AG04450 (cell line): ENCODE measurements around the gene PHOSPHO2. TPM values are rescaled to one million over a fixed set of nuclear protein-coding genes. Genes with fewer than 3 reads are reported as not detected.

ENCODE experiments used
- CTCF ChIA-PET: fragments of 300-600, 350-600 bp; formaldehyde crosslinking; extraction: SDS; loops from one replicate; lab custom pipeline; 2022; ENCODE audit warnings: antibody characterized with exemption, inconsistent platforms; lab: Charles Lee
- POLR2A ChIA-PET: fragments of 350-600 bp; formaldehyde crosslinking; extraction: SDS; loops from one replicate; lab custom pipeline; 2021; ENCODE audit warnings: antibody characterized with exemption, inconsistent platforms; lab: Yijun Ruan, JAX
- DNase-seq: peaks from one replicate; pipeline ENCODE4 v3.0.0-alpha.2; 2011; ENCODE audit warnings: low read depth, low spot score
- H3K27ac ChIP-seq: one replicate; pipeline ENCODE4 v1.5.1; 2012; ENCODE audit warnings: low read depth, low read length, control low read depth
- H3K27me3 ChIP-seq: one replicate; pipeline ENCODE4 v1.6.0; 2012; ENCODE audit warnings: low read length; ENCODE audit not compliant: control insufficient read depth, insufficient read depth
- H3K4me3 ChIP-seq: 2 replicates; pipeline ENCODE4 v1.5.1; 2011; ENCODE audit warnings: mild to moderate bottlenecking, low read depth, low read length, control low read depth
- H3K9me3 ChIP-seq: 2 replicates; pipeline ENCODE4 v1.5.1; 2012; ENCODE audit warnings: low read length; ENCODE audit not compliant: control insufficient read depth, insufficient read depth
- CTCF ChIP-seq: IDR thresholded peaks from 2 replicates; pipeline ENCODE4 v1.5.1; 2011; ENCODE audit warnings: low read depth, low read length, control low read depth, inconsistent platforms
- polyA plus RNA-seq: library from polyadenylated mRNA; depleted of rRNA; stranded (reverse); fragments of >200 nt; gene quantifications from 2 replicates; pipeline ENCODE4 v1.2.3, GENCODE V29; 2011; rRNA removed
- small RNA-seq: library from RNA; depleted of rRNA; stranded (forward); fragments of <200 nt; gene quantifications from one replicate; pipeline ENCODE3, GENCODE V24; 2012; ENCODE audit warnings: low read depth; ENCODE audit not compliant: insufficient read length

The PHOSPHO2 gene
- polyA plus RNA-seq, 1 experiment, result 1.9 TPM

GRCh38 chr2:169738566-169739229 lies 44.4 kb downstream of the PHOSPHO2 start:
- H3K4me3 ChIP-seq, result no peak overlapping the region
- POLR2A ChIA-PET, result no interaction called here
- H3K9me3 ChIP-seq, result no peaks in the 10 kb centered on the region
- no peak overlapping the region for H3K27ac ChIP-seq
- CTCF ChIA-PET, result no interaction called here
- no peak for TF ChIP-seq CTCF
- H3K27me3 ChIP-seq, result no peaks in the 10 kb centered on the region
- no peak for DNase-seq

- H3K27me3 ChIP-seq, result no peaks in the 10 kb centered on the region
- H3K27ac ChIP-seq, result no peak overlapping the region
- ChIA-PET POLR2A (no interaction called here), CTCF (no interaction called here)
- no peak for DNase-seq
- no peaks in the 10 kb centered on the region for H3K9me3 ChIP-seq
- TF ChIP-seq CTCF, result no peak
- H3K4me3 ChIP-seq, result no peak overlapping the region
These were observed 45.1 kb downstream of the PHOSPHO2 start for GRCh38 chr2:169739351-169739750.

- H3K27ac ChIP-seq, result no peak overlapping the region
- no peaks in the 10 kb centered on the region for H3K27me3 ChIP-seq
- H3K4me3 ChIP-seq, result no peak overlapping the region
- H3K9me3 ChIP-seq, result no peaks in the 10 kb centered on the region
- DNase-seq, result no peak
- no peak for TF ChIP-seq CTCF
- ChIA-PET POLR2A (no interaction called here), CTCF (interaction anchor here (1.3 kb wide), 1 partner anchor 215 kb away, joined by 5 read pairs; no protein-coding TSS in a partner anchor)
These were observed 49.3 kb downstream of the PHOSPHO2 start for GRCh38 chr2:169743549-169743948.

GRCh38 chr2:169746240-169746639 lies 52.0 kb downstream of the PHOSPHO2 start:
- Histone ChIP-seq H3K27me3 (no peaks in the 10 kb centered on the region), H3K4me3 (no peak overlapping the region), H3K27ac (no peak overlapping the region), H3K9me3 (no peaks in the 10 kb centered on the region)
- CTCF ChIA-PET, result interaction anchor here (0.7 kb wide), 1 partner anchor 294 kb away, joined by 5 read pairs; no protein-coding TSS in a partner anchor
- no peak for DNase-seq
- POLR2A ChIA-PET, result no interaction called here
- no peak for TF ChIP-seq CTCF

- Histone ChIP-seq H3K9me3 (no peaks in the 10 kb centered on the region), H3K27me3 (no peaks in the 10 kb centered on the region), H3K4me3 (no peak overlapping the region), H3K27ac (no peak overlapping the region)
- TF ChIP-seq CTCF, result no peak
- ChIA-PET CTCF (no interaction called here), POLR2A (no interaction called here)
- DNase-seq, result no peak
These were observed 54.0 kb downstream of the PHOSPHO2 start for GRCh38 chr2:169748319-169748718.

Small RNAs within 50 kb of the gene (small RNA-seq; reads per million reads assigned to genes)
- gene RF00432, result not detected

Other genes with a start within 250 kb of the PHOSPHO2 start
- 2.0 and 2.1 TPM in 2 replicates for gene BBS5, start 215.0 kb upstream of the PHOSPHO2 start, polyA plus RNA-seq
- gene KLHL41, start 184.8 kb upstream of the PHOSPHO2 start, polyA plus RNA-seq, result 0.22 and 0.26 TPM in 2 replicates
- 15.8 and 23.1 TPM in 2 replicates for gene FASTKD1, start 120.6 kb upstream of the PHOSPHO2 start, polyA plus RNA-seq
- gene PPIG, start 110.1 kb upstream of the PHOSPHO2 start, polyA plus RNA-seq, result 26.9 and 47.1 TPM in 2 replicates
- not detected in 2 replicates for gene CFAP210, start 64 bp upstream of the PHOSPHO2 start, polyA plus RNA-seq
- gene KLHL23, start 39.4 kb downstream of the PHOSPHO2 start, polyA plus RNA-seq, result 5.9 and 8.0 TPM in 2 replicates
- 100 and 161 TPM in 2 replicates for gene SSB, start 104.4 kb downstream of the PHOSPHO2 start, polyA plus RNA-seq
- gene METTL5, start 130.4 kb downstream of the PHOSPHO2 start, polyA plus RNA-seq, result 34.3 and 45.0 TPM in 2 replicates
- 15.7 and 20.3 TPM in 2 replicates for gene UBR3, start 133.0 kb downstream of the PHOSPHO2 start, polyA plus RNA-seq